GM10248 (cell line): ENCODE data around the gene GSTM3.

Source experiments
- CTCF ChIA-PET: fragments of 300-600 bp; sonication (Branson Sonifier 250); formaldehyde crosslinking; extraction: SDS; loops from one replicate; lab custom pipeline; 2021; ENCODE audit warnings: antibody characterized with exemption; lab: Yijun Ruan, JAX
- POLR2A ChIA-PET: fragments of 350-650 bp; sonication (Branson Sonifier 250); formaldehyde crosslinking; extraction: SDS; loops from one replicate; lab custom pipeline; 2020; ENCODE audit warnings: antibody characterized with exemption; lab: Yijun Ruan, JAX
- DNase-seq: peaks from one replicate; pipeline ENCODE4 v3.0.0; 2012; ENCODE audit errors: extremely low spot score
- CTCF ChIP-seq: IDR thresholded peaks from 2 replicates; pipeline ENCODE4 v1.5.1; 2012; ENCODE audit warnings: mild to moderate bottlenecking, low read depth; ENCODE audit errors: extremely low read depth, missing control alignments, control extremely low read depth

The GSTM3 gene

GRCh38 chr1:109740615-109741373 lies at the start of gene GSTM3:
Gene GSTM3 (minus strand): TSS chr1:109741038. CDS start chr1:109740287, 751 bp downstream.
- ChIA-PET CTCF (no interaction called here), POLR2A (no interaction called here)
- DNase-seq: no peak
- no peak for TF ChIP-seq CTCF

DNA sequence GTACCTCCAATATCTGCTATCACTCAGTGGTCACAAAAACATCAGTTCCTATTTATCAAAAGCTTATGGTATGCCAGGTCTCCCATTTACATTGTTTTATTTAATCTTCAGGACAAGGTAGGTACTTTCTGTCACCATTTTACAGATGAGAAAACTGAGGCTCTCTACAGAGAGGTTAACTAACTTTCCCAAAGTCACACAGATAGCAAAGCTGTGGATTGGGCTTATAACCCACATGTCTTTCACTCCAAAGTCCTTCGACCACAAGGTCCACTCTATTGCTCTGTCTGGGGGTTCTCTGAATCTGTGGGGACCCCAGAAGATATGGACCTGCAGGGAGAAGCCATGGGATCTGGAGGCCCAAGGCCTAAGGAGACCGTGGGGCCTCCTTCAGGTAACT lies 49.5 kb upstream of the GSTM3 start:
- ChIA-PET POLR2A (interaction anchor here (1.0 kb wide), 1 partner anchor 195 kb away, joined by 3 read pairs; no protein-coding TSS in a partner anchor), CTCF (interaction anchor here (0.6 to 14.2 kb wide), 24 partner anchors 9 to 327 kb away, joined by 3 to 169 read pairs (median 4); partner anchors contain the start of gene AHCYL1)
- no peak for TF ChIP-seq CTCF
- DNase-seq: no peak

DNA sequence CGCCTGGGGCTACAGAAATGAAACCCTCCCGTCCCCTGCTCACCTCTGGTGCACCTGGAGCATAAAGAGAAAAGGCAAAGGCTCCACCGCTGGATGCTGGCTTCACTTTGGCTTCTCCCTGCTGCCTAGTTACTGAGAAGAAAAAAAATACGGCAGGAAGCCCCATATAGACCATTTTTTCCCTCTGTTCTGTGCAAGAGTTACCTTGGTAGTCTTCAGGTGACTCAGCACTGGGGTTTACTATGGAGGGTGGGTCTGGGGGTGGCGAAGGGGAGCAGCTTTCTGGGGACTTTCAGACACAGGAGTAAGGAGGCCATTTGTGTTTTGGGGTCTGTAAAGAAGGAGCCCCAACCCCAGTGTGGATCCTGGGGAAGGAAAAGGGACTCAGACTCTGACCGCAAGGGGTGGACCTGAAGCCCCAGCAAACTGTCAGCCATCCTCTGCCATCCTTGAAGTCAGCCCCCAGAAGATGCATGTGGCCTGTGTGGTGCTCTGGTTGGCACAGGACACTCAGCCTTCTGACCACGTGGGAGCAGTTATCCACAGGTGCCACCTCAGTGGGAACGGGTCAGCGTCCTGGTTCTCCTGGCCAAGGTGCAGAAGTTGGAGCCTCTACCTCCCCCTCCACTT lies 48.8 kb upstream of the GSTM3 start:
- ChIA-PET POLR2A (no interaction called here), CTCF (interaction anchor here (0.8 to 14.2 kb wide), 11 partner anchors 8 to 225 kb away, joined by 3 to 169 read pairs (median 7); partner anchors contain the start of gene AHCYL1)
- TF ChIP-seq CTCF: no peak
- DNase-seq: no peak

- peak; percentile 57 for DNase-seq
- ChIA-PET CTCF (interaction anchor here (0.8 to 14.2 kb wide), 8 partner anchors 11 to 243 kb away, joined by 3 to 169 read pairs (median 4); partner anchors contain the start of gene AHCYL1), POLR2A (no interaction called here)
- no peak for TF ChIP-seq CTCF
Observed at GRCh38 chr1:109788695-109789521, 48.1 kb upstream of the GSTM3 start.

DNA sequence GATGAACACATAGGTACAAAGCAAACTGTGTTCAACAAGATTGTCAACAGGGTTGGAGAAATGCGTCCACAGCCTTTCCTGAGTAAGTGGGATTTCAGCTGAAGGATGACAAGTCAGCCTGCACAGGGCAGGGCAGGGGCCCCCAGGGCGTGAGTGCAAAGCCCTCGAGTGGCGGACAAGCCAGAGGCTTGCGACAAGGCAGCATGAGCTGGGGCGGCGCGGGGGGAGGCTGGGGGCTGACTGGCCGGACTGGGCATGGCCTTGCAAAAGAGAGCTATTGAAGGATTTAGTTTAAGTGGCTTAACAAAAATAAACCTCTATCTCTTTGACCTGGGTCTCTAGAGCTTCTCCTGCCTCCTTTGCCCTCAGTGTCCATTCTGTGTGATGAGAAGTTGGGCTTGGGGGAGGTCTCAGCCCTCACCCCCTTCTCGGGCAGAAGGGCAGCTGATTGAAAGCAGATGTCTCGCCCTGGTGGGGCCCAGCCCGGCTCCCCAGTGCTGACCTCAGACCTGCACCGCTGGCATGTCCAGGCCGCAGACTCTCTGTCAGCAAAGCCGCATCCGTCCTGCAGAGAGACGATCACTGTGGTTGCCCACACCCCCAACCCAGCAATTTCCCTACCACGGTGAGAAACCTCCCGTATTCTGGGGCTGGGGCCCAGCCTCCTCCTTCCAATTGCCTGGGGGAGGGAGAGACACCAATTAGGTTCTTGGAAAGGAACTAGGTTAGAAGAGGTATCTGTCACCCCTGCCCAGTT lies 47.2 kb upstream of the GSTM3 start:
- no peak for TF ChIP-seq CTCF
- DNase-seq: no peak
- ChIA-PET CTCF (interaction anchor here (1.2 to 14.2 kb wide), 7 partner anchors 12 to 242 kb away, joined by 3 to 169 read pairs (median 4); partner anchors contain the start of gene AHCYL1), POLR2A (no interaction called here)
